ENCODE measurements around the gene CDADC1.
A peak's percentile ranks its signal among the peaks of the same experiment; 100 is the strongest.

The CDADC1 gene

GRCh38 chr13:49297338-49297737 lies 49.6 kb downstream of the CDADC1 start:
- DNase-seq, result no peak

- DNase-seq, result no peak
Observed at GRCh38 chr13:49298416-49298815, 50.7 kb downstream of the CDADC1 start.

GRCh38 chr13:49298903-49299605 lies 51.3 kb downstream of the CDADC1 start:
- no peak for DNase-seq

GRCh38 chr13:49300276-49300675 lies 52.6 kb downstream of the CDADC1 start:
- DNase-seq, result no peak

GRCh38 chr13:49300739-49301589 lies 53.2 kb downstream of the CDADC1 start:
- peak; percentile 85 for DNase-seq

- DNase-seq, result no peak
Observed at GRCh38 chr13:49302222-49302621, 54.5 kb downstream of the CDADC1 start.

- no peak for DNase-seq
Observed at GRCh38 chr13:49302817-49303216, 55.1 kb downstream of the CDADC1 start.

GRCh38 chr13:49303533-49304252 lies 56.0 kb downstream of the CDADC1 start:
- no peak for DNase-seq

GRCh38 chr13:49304356-49304755 lies 56.6 kb downstream of the CDADC1 start:
- no peak for DNase-seq

- DNase-seq, result no peak
Observed at GRCh38 chr13:49304763-49305700, 57.3 kb downstream of the CDADC1 start.

- DNase-seq, result no peak
Observed at GRCh38 chr13:49305792-49306425, 58.2 kb downstream of the CDADC1 start.

- no peak for DNase-seq
Observed at GRCh38 chr13:49307365-49307764, 59.6 kb downstream of the CDADC1 start.

GRCh38 chr13:49308097-49308875 lies 60.6 kb downstream of the CDADC1 start:
- DNase-seq, result no peak

GRCh38 chr13:49308921-49309408 lies 61.2 kb downstream of the CDADC1 start:
- DNase-seq, result no peak

- DNase-seq, result no peak
Observed at GRCh38 chr13:49310251-49310650, 62.5 kb downstream of the CDADC1 start.

- DNase-seq, result no peak
Observed at GRCh38 chr13:49311816-49312215, 64.1 kb downstream of the CDADC1 start.

GRCh38 chr13:49314344-49314882 lies 66.7 kb downstream of the CDADC1 start:
- peak; percentile 12 for DNase-seq

GRCh38 chr13:49315036-49315565 lies 67.4 kb downstream of the CDADC1 start:
- DNase-seq, result no peak

- DNase-seq, result no peak
Observed at GRCh38 chr13:49315756-49316482, 68.2 kb downstream of the CDADC1 start.

GRCh38 chr13:49319551-49319950 lies 71.8 kb downstream of the CDADC1 start:
- DNase-seq, result no peak

Measured in activated CD4-positive, alpha-beta T cell treated with anti-CD3 and anti-CD28 coated beads, Interleukin-2, Interleukin-6, amounts not matched to agents 100 ng/mL and 50 ng/mL, durations not matched to agents 16 hours and 8 hours (primary cell).